Measurements from ENCODE around the gene PADI1.

PADI1 gene

DNA sequence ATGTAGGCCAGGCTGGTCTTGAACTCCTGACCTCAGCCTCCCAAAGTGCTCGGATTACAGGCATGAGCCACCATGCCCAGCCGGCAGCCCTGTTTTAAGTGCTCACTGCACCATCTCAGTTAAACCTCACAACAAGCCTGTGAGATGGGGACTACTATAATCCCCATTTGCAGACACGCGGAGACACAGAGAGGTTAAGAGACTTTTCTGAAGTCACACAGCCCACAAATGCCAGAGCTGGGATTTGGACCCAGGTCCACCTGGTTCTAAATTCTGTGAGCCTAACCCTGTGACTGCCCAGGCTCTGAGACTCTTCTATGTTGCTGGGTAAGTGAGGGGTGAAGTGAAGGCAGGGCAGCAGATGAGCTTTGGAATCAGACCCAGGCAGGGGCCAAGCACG, 6.4 kb downstream of the PADI1 start:
- H3K9ac ChIP-seq (ENCODE audit: low read depth, low read length) = no peak overlapping the region
- H3K4me1 ChIP-seq (ENCODE audit: control insufficient read depth, insufficient read depth, low read length) = peaks cover 12% of the 10 kb centered on the region
- H3K36me3 ChIP-seq (ENCODE audit: control insufficient read depth, insufficient read depth, low read length) = no peaks in the 10 kb centered on the region

DNA sequence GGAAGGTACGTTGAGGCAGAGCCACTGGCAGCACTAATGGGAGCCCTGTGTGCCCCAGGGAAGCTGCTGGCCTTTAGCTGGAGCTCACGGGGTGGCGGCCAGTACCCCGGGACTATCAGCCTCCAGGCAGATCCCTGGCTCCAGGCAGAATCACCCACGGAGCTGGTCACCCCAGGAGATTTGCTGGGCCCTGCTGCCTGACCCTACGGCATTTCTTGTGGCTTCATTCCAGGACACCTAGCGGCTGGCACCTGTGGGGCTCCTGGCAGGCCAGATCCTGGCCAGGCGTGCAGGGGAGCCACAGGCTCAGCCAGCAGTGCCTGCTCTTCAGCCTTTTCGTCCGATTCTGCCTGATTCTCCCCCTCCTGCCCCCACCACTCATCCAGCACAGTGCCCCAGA, 7.1 kb downstream of the PADI1 start:
- Histone ChIP-seq H3K4me3 (ENCODE audit: low read depth, low read length) (no peak overlapping the region), H3K27me3 (ENCODE audit: control insufficient read depth, insufficient read depth, low read length) (no peaks in the 10 kb centered on the region), H3K4me1 (ENCODE audit: control insufficient read depth, insufficient read depth, low read length) (peaks cover 12% of the 10 kb centered on the region), H3K36me3 (ENCODE audit: control insufficient read depth, insufficient read depth, low read length) (no peaks in the 10 kb centered on the region), H3K9ac (ENCODE audit: low read depth, low read length) (no peak overlapping the region), H3K27ac (ENCODE audit: low read depth, low read length) (no peak overlapping the region), H3K9me3 (ENCODE audit: control insufficient read depth, insufficient read depth, low read length) (no peaks in the 10 kb centered on the region)

More for the DNA sequence above, 6.4 kb downstream of the PADI1 start:
- Histone ChIP-seq H3K27ac (ENCODE audit: low read depth, low read length) (no peak overlapping the region), H3K27me3 (ENCODE audit: control insufficient read depth, insufficient read depth, low read length) (no peaks in the 10 kb centered on the region), H3K9me3 (ENCODE audit: control insufficient read depth, insufficient read depth, low read length) (no peaks in the 10 kb centered on the region), H3K4me3 (ENCODE audit: low read depth, low read length) (no peak overlapping the region)

DNA sequence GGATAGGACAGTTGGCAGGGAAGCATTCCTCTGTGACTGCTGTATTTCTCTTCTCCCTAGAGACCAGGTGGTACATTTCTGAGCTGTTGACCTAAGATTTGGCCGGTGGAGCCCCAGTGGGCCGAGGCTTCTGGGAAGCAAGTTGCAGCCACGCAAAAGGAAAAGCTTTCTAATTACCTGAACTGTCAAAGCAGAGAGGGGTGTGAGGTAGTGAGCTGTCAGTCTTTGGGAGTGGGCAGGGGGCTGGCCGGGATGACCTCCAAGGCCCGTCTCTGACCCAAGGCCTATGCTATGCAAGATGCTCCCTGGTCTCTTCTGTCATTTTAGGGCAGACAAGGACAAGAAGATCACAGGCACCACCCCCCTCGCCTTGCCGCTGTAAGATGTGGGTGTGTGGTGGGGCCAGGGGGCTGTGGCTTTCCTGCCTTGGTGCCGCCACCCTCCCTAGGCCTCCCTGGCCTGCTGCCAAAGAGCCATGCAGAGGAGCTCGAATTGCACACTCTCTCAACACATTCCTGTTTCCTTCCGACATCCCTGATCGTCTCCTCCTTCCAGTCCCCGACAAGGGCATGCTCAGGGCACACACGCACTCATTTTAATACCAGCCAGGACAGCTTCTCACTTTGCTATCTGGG, 7.7 kb downstream of the PADI1 start:
- Histone ChIP-seq H3K36me3 (ENCODE audit: control insufficient read depth, insufficient read depth, low read length) (no peaks in the 10 kb centered on the region), H3K9ac (ENCODE audit: low read depth, low read length) (no peak overlapping the region), H3K4me3 (ENCODE audit: low read depth, low read length) (no peak overlapping the region), H3K4me1 (ENCODE audit: control insufficient read depth, insufficient read depth, low read length) (peaks cover 12% of the 10 kb centered on the region), H3K9me3 (ENCODE audit: control insufficient read depth, insufficient read depth, low read length) (no peaks in the 10 kb centered on the region), H3K27ac (ENCODE audit: low read depth, low read length) (no peak overlapping the region), H3K27me3 (ENCODE audit: control insufficient read depth, insufficient read depth, low read length) (no peaks in the 10 kb centered on the region)

DNA sequence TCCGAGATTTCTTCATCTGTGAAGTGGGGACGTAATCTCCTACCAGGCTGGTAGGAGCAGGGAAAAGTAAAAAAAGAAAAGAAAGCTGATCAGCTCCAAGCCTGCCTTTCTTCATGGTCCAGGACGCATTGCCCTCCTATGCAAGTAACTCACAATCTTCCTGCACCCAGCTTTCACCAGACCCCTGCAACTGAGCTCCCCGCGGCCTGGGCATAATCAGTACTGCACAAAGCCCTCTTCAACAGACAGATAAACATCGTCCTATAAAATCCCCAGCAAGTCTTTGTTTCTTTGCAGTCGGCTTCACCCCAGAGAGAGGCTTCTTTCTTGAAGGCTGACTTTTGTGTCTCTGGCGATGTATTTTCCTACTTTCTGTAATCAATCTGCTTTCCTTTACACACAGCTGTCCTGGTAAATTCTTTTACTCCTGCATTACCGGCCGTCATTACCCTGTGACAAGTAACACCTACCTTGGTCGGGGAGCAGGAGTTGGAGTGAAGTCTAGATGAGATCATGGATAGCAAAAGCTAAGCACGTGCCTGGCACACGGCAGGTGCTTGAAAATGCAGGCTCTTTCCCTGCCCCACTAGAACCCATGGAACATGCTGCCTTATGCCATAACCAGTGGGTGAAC, 8.3 kb downstream of the PADI1 start:
- no peaks in the 10 kb centered on the region for H3K9me3 ChIP-seq (ENCODE audit: control insufficient read depth, insufficient read depth, low read length)
- H3K4me3 ChIP-seq (ENCODE audit: low read depth, low read length) = no peak overlapping the region
- no peaks in the 10 kb centered on the region for H3K27me3 ChIP-seq (ENCODE audit: control insufficient read depth, insufficient read depth, low read length)
- H3K9ac ChIP-seq (ENCODE audit: low read depth, low read length) = no peak overlapping the region
- H3K4me1 ChIP-seq (ENCODE audit: control insufficient read depth, insufficient read depth, low read length) = peaks cover 12% of the 10 kb centered on the region
- no peak overlapping the region for H3K27ac ChIP-seq (ENCODE audit: low read depth, low read length)
- no peaks in the 10 kb centered on the region for H3K36me3 ChIP-seq (ENCODE audit: control insufficient read depth, insufficient read depth, low read length)

DNA sequence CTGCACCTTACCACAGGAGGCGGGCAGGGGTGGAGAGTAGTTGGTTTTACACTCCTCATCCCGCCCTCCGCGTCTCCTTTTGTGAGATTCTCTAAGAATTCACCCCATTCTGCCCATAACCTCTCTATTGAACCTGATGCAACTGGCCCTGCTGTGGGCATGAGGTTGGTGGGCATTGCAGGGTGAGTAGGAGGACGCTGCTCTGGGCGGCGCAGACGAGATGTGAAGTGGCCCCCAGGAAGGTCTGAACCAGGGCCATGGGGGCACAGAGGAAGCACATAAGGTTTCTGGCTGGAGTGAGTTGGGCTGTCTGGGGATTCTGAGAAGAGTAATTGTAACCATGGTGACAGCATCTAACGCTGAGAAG, 8.8 kb downstream of the PADI1 start:
- no peaks in the 10 kb centered on the region for H3K27me3 ChIP-seq (ENCODE audit: control insufficient read depth, insufficient read depth, low read length)
- no peaks in the 10 kb centered on the region for H3K9me3 ChIP-seq (ENCODE audit: control insufficient read depth, insufficient read depth, low read length)
- H3K27ac ChIP-seq (ENCODE audit: low read depth, low read length) = no peak overlapping the region
- peaks cover 12% of the 10 kb centered on the region for H3K4me1 ChIP-seq (ENCODE audit: control insufficient read depth, insufficient read depth, low read length)
- H3K36me3 ChIP-seq (ENCODE audit: control insufficient read depth, insufficient read depth, low read length) = no peaks in the 10 kb centered on the region
- no peak overlapping the region for H3K4me3 ChIP-seq (ENCODE audit: low read depth, low read length)
- H3K9ac ChIP-seq (ENCODE audit: low read depth, low read length) = no peak overlapping the region

DNA sequence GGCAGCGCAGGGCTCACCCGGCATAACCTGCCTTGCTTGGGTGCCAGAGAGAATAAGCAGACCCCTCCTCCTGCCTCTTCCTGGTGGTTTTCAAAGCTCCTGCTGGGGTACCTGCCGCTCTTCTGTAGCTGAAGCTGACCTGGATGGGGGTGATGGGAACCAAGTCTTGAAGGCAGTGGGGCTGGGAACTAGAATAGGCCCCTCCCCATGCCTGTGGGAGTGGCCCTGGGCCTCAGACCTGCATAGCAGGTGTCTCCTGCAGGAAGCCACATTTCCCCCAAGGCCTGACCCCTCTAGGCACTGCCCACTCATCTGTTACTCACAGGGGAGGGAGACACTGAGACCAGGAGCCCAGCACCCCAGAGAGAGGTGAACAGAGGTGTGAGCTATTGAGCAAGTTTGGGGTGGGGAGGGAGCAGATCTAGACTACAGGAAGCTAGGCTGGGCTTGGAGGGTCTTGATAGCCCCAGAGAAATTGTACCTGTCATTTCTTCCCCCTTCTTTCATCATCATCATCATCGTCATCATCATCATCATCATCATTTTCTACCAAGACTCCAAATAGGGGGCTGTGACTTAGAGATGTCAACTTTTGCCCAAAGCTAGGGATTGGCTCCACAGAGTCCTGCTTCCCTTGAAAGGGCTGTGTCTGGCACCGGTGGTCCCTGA, 10.1 kb downstream of the PADI1 start:
- Histone ChIP-seq H3K36me3 (ENCODE audit: control insufficient read depth, insufficient read depth, low read length) (no peaks in the 10 kb centered on the region), H3K9ac (ENCODE audit: low read depth, low read length) (no peak overlapping the region), H3K9me3 (ENCODE audit: control insufficient read depth, insufficient read depth, low read length) (no peaks in the 10 kb centered on the region), H3K4me3 (ENCODE audit: low read depth, low read length) (no peak overlapping the region), H3K27me3 (ENCODE audit: control insufficient read depth, insufficient read depth, low read length) (no peaks in the 10 kb centered on the region), H3K27ac (ENCODE audit: low read depth, low read length) (no peak overlapping the region), H3K4me1 (ENCODE audit: control insufficient read depth, insufficient read depth, low read length) (peaks cover 12% of the 10 kb centered on the region)

DNA sequence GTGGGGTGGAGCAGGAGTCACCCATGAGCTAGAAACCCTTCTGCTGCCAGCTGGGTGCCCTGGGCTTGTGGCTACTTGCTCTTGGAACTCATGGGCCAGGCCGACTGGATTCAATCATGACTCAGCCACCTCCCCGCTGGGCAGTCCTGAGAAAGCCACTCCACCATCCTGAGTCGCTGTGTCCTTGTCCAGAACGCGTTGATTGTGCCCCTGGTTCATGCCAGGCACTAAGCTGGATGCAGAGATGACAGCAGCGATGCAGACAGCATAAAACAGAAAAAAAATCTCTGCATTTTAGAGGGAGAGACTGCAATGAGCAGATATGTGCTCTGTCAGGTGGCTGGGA, 10.6 kb downstream of the PADI1 start:
- no peak overlapping the region for H3K9ac ChIP-seq (ENCODE audit: low read depth, low read length)
- H3K4me3 ChIP-seq (ENCODE audit: low read depth, low read length) = no peak overlapping the region
- H3K27me3 ChIP-seq (ENCODE audit: control insufficient read depth, insufficient read depth, low read length) = no peaks in the 10 kb centered on the region
- no peak overlapping the region for H3K27ac ChIP-seq (ENCODE audit: low read depth, low read length)
- H3K9me3 ChIP-seq (ENCODE audit: control insufficient read depth, insufficient read depth, low read length) = no peaks in the 10 kb centered on the region
- peaks cover 12% of the 10 kb centered on the region for H3K4me1 ChIP-seq (ENCODE audit: control insufficient read depth, insufficient read depth, low read length)
- no peaks in the 10 kb centered on the region for H3K36me3 ChIP-seq (ENCODE audit: control insufficient read depth, insufficient read depth, low read length)

DNA sequence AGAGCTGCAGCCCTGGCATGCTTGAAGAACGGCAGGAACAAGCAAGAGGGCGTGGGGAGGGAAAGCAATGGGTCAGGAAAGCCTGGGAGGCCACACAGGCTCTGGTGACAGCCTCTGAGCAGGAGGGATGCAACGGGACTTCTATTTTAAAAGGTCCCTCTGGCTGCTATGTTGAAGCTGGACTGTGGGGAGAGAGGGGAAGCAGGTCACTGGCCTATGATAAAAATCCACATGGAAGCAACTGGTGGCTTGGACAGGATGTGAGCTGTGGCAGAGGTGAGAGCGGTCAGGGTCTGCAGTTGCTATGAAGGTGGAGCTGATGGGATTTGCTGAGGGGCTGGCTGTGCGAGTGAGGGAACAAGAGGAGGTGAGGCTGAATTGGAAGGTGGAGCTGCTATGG, 11.2 kb downstream of the PADI1 start:
- H3K4me1 ChIP-seq (ENCODE audit: control insufficient read depth, insufficient read depth, low read length) = peaks cover 12% of the 10 kb centered on the region
- H3K4me3 ChIP-seq (ENCODE audit: low read depth, low read length) = no peak overlapping the region
- H3K36me3 ChIP-seq (ENCODE audit: control insufficient read depth, insufficient read depth, low read length) = no peaks in the 10 kb centered on the region
- no peak overlapping the region for H3K9ac ChIP-seq (ENCODE audit: low read depth, low read length)
- H3K9me3 ChIP-seq (ENCODE audit: control insufficient read depth, insufficient read depth, low read length) = no peaks in the 10 kb centered on the region
- H3K27ac ChIP-seq (ENCODE audit: low read depth, low read length) = no peak overlapping the region
- H3K27me3 ChIP-seq (ENCODE audit: control insufficient read depth, insufficient read depth, low read length) = no peaks in the 10 kb centered on the region

DNA sequence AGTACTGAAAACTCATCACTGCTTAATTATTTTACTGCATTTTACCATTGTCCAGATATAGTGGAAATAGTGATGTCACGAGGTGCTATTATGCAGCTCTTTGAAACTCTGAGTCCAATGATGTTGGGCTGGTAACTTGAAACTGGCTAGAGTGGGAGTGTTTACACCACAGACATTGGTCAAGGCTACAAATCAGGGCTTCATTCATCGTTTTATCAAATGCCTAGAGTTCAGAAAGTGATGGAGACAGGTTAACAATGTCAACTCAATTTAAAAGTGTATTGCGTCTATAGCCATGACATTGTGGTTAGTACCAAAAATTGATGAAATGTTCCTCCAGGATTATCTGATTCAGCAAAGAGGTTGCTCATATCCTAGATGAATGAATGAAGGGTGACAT, 12.7 kb downstream of the PADI1 start:
- no peak overlapping the region for H3K4me3 ChIP-seq (ENCODE audit: low read depth, low read length)
- H3K9me3 ChIP-seq (ENCODE audit: control insufficient read depth, insufficient read depth, low read length) = no peaks in the 10 kb centered on the region
- no peaks in the 10 kb centered on the region for H3K27me3 ChIP-seq (ENCODE audit: control insufficient read depth, insufficient read depth, low read length)
- no peak overlapping the region for H3K27ac ChIP-seq (ENCODE audit: low read depth, low read length)
- H3K9ac ChIP-seq (ENCODE audit: low read depth, low read length) = no peak overlapping the region
- H3K4me1 ChIP-seq (ENCODE audit: control insufficient read depth, insufficient read depth, low read length) = peaks cover 11% of the 10 kb centered on the region
- H3K36me3 ChIP-seq (ENCODE audit: control insufficient read depth, insufficient read depth, low read length) = no peaks in the 10 kb centered on the region

DNA sequence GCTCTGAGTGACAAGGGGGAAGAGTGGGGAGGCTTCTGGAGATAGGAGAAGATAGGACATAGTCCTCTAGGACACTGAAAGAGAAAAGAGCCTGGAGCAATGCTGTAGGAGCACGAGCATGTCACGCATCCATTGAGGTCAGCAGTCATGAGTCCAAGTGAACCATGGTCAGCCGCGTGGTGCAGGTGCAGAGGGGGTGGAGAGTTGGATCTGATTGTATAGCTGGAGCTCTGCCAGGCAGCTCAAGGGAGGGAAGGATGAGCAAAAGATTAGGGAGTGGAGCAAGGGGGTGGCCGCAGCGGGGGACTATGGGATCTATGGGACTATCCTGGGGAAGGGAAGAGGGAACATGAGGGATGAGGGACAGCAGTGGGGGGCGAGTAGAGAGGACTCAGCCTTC, 14.0 kb downstream of the PADI1 start:
- H3K9ac ChIP-seq (ENCODE audit: low read depth, low read length) = no peak overlapping the region
- H3K4me1 ChIP-seq (ENCODE audit: control insufficient read depth, insufficient read depth, low read length) = peaks cover 4% of the 10 kb centered on the region; the same call in 1 of the 2 replicates
- H3K27me3 ChIP-seq (ENCODE audit: control insufficient read depth, insufficient read depth, low read length) = no peaks in the 10 kb centered on the region
- no peak overlapping the region for H3K27ac ChIP-seq (ENCODE audit: low read depth, low read length)
- H3K9me3 ChIP-seq (ENCODE audit: control insufficient read depth, insufficient read depth, low read length) = no peaks in the 10 kb centered on the region
- H3K36me3 ChIP-seq (ENCODE audit: control insufficient read depth, insufficient read depth, low read length) = no peaks in the 10 kb centered on the region
- H3K4me3 ChIP-seq (ENCODE audit: low read depth, low read length) = no peak overlapping the region

DNA sequence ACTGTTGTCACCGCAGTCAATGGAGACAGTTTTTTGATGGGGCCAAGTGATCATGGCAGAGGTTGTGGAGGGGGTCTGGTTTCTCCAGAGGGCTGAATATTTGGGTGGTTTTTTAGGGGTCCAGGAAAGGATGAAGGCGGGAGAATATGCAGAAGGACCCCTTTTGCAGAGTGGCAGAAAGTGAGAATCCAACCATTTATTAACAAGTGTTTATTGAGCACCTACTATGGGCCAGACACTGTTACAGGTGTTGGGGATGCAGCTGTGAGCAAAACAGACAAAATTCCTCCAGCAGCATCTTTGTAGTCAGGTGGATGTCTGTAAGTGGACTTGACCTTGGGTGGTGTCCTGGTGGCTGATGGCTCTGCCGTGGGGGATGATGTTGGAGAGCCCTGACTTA, 15.4 kb downstream of the PADI1 start:
- no peak overlapping the region for H3K4me3 ChIP-seq (ENCODE audit: low read depth, low read length)

More for the DNA sequence above, 15.4 kb downstream of the PADI1 start:
- Histone ChIP-seq H3K36me3 (ENCODE audit: control insufficient read depth, insufficient read depth, low read length) (no peaks in the 10 kb centered on the region), H3K4me1 (ENCODE audit: control insufficient read depth, insufficient read depth, low read length) (no peaks in the 10 kb centered on the region), H3K27ac (ENCODE audit: low read depth, low read length) (no peak overlapping the region), H3K9me3 (ENCODE audit: control insufficient read depth, insufficient read depth, low read length) (no peaks in the 10 kb centered on the region), H3K27me3 (ENCODE audit: control insufficient read depth, insufficient read depth, low read length) (no peaks in the 10 kb centered on the region), H3K9ac (ENCODE audit: low read depth, low read length) (no peak overlapping the region)
